Stimulated activated CD8-positive, alpha-beta memory T cell treated with anti-CD3 and anti-CD28 coated beads, Interleukin-7, amount 100 ng/mL, for 48 hours (primary cell): ENCODE data around the gene KLK13.

ENCODE experiments used
- DNase-seq, 2 donors: peaks; one replicate each; pipeline ENCODE4 v3.0.0-alpha.2; 2020; ENCODE audit warnings: low read depth in 1 of 2; ENCODE audit errors: extremely low read depth in 1 of 2

The KLK13 gene

GRCh38 chr19:51065221-51065960 is 499 bp upstream of the KLK13 start:
- DNase-seq, result no peak

- DNase-seq, result no peak
Measured at GRCh38 chr19:51063664-51064063, 1.2 kb downstream of the KLK13 start.

GRCh38 chr19:51060973-51061372 is 3.9 kb downstream of the KLK13 start:
- no peak for DNase-seq

GRCh38 chr19:51060336-51060735 is 4.6 kb downstream of the KLK13 start:
- DNase-seq, result no peak

GRCh38 chr19:51059715-51060114 is 5.2 kb downstream of the KLK13 start:
- DNase-seq, result no peak

- DNase-seq, result no peak
Measured at GRCh38 chr19:51055866-51056265, 9.0 kb downstream of the KLK13 start.

- no peak for DNase-seq
Measured at GRCh38 chr19:51047031-51047335, 17.9 kb downstream of the KLK13 start.

GRCh38 chr19:51044327-51044726 is 20.6 kb downstream of the KLK13 start:
- no peak for DNase-seq

- DNase-seq, result no peak
Measured at GRCh38 chr19:51043497-51043896, 21.4 kb downstream of the KLK13 start.

- no peak for DNase-seq
Measured at GRCh38 chr19:51040151-51040550, 24.7 kb downstream of the KLK13 start.

GRCh38 chr19:51036519-51036918 is 28.4 kb downstream of the KLK13 start:
- no peak for DNase-seq

GRCh38 chr19:51034704-51035103 is 30.2 kb downstream of the KLK13 start, which contains the start of gene KLK12:
Gene KLK12, minus strand, starts transcription at chr19:51035002. Its CDS starts 381 bp downstream, at chr19:51034621.
- DNase-seq, result no peak

GRCh38 chr19:51031880-51032225 is 33.0 kb downstream of the KLK13 start:
- DNase-seq, result no peak

GRCh38 chr19:51031220-51031879 is 33.5 kb downstream of the KLK13 start:
- no peak for DNase-seq

GRCh38 chr19:51030631-51031030 is 34.3 kb downstream of the KLK13 start:
- no peak for DNase-seq

- DNase-seq, result no peak
Measured at GRCh38 chr19:51029718-51030117, 35.2 kb downstream of the KLK13 start.

- no peak for DNase-seq
Measured at GRCh38 chr19:51027873-51028272, 37.0 kb downstream of the KLK13 start.

- DNase-seq, result no peak
Measured at GRCh38 chr19:51027126-51027806, 37.6 kb downstream of the KLK13 start.

GRCh38 chr19:51026554-51026831 is 38.4 kb downstream of the KLK13 start, which contains the start of gene KLK11:
Gene KLK11, minus strand, starts transcription at chr19:51026616. Its CDS starts 985 bp downstream, at chr19:51025631.
- no peak for DNase-seq

GRCh38 chr19:51025809-51026553 is 38.9 kb downstream of the KLK13 start:
- DNase-seq, result no peak

- no peak for DNase-seq
Measured at GRCh38 chr19:51025401-51025800, 39.5 kb downstream of the KLK13 start.

GRCh38 chr19:51024924-51025323 is 40.0 kb downstream of the KLK13 start:
- no peak for DNase-seq
